Fibroblast of mammary gland (primary cell): ENCODE measurements around the gene PTBP1.
"Not testable (repeated sequence)": the region's sequence is repeated elsewhere in the genome, so short reads cannot be mapped to it uniquely, and the experiment has no call there.

Source experiments
- DNase-seq: peaks from one replicate; pipeline ENCODE4 v3.0.0-alpha.2; 2010; ENCODE audit warnings: low read depth
- H3K4me3 ChIP-seq: 2 replicates; pipeline ENCODE4 v1.5.1; 2011; ENCODE audit warnings: low read depth, mild to moderate bottlenecking, low read length, moderate library complexity; ENCODE audit not compliant: control insufficient read depth
- CTCF ChIP-seq: conservative IDR thresholded peaks from 2 replicates; pipeline ENCODE4 v1.5.1; 2011; ENCODE audit warnings: low read depth, low read length, inconsistent platforms; ENCODE audit not compliant: control insufficient read depth, insufficient read depth

Gene PTBP1

GRCh38 chr19:814152-815078 lies 17.2 kb downstream of the PTBP1 start:
- H3K4me3 ChIP-seq = no peak overlapping the region
- no peak for TF ChIP-seq CTCF
- DNase-seq = no peak

GRCh38 chr19:815079-815774 lies 18.0 kb downstream of the PTBP1 start:
- no peak for DNase-seq
- TF ChIP-seq CTCF = no peak
- no peak overlapping the region for H3K4me3 ChIP-seq

GRCh38 chr19:815775-816499 lies 18.7 kb downstream of the PTBP1 start:
- DNase-seq = no peak

GRCh38 chr19:816500-816857 lies 19.2 kb downstream of the PTBP1 start:
- TF ChIP-seq CTCF = no peak
- H3K4me3 ChIP-seq = no peak overlapping the region

More at GRCh38 chr19:815775-816499, 18.7 kb downstream of the PTBP1 start:
- H3K4me3 ChIP-seq = no peak overlapping the region
- no peak for TF ChIP-seq CTCF

GRCh38 chr19:820212-820611 lies 23.0 kb downstream of the PTBP1 start:
- H3K4me3 ChIP-seq, DNase-seq: not testable (repeated sequence)

More at GRCh38 chr19:816500-816857, 19.2 kb downstream of the PTBP1 start:
- no peak for DNase-seq

- no peak overlapping the region for H3K4me3 ChIP-seq
- no peak for TF ChIP-seq CTCF
- no peak for DNase-seq
Observed at GRCh38 chr19:821231-821824, 24.1 kb downstream of the PTBP1 start.
